Mesothelial cell of epicardium (in vitro differentiated cells): ENCODE results near the gene CNTROB. TPM values are rescaled to one million over a fixed set of nuclear protein-coding genes. Genes with fewer than 3 reads are reported as not detected.

Experiments used
- DNase-seq, 2 experiments: peaks; one replicate each; pipeline ENCODE4 v3.0.0; 2021; ENCODE audit warnings: low spot score in 2 of 2; ENCODE audit not compliant: unreplicated experiment in 2 of 2
- H3K27ac Mint-ChIP-seq: 2 replicates; pipeline ENCODE4 v1.8.0; 2021; ENCODE audit warnings: mixed read lengths
- H3K27me3 Mint-ChIP-seq: 2 replicates; pipeline ENCODE4 v1.8.0; 2021; ENCODE audit warnings: low read depth, mixed read lengths
- H3K36me3 Mint-ChIP-seq: 2 replicates; pipeline ENCODE4 v1.8.0; 2021; ENCODE audit warnings: mixed read lengths
- H3K4me1 Mint-ChIP-seq: 2 replicates; pipeline ENCODE4 v1.8.0; 2021; ENCODE audit warnings: mixed read lengths
- H3K4me3 Mint-ChIP-seq: 2 replicates; pipeline ENCODE4 v1.8.0; 2021; ENCODE audit warnings: mild to moderate bottlenecking, moderate library complexity, mixed read lengths
- H3K9me3 Mint-ChIP-seq: 2 replicates; pipeline ENCODE4 v1.8.0; 2021; ENCODE audit warnings: mixed read lengths
- total RNA-seq: library from RNA; stranded (reverse); gene quantifications from 3 replicates; pipeline ENCODE4 v1.2.1, GENCODE V29; 2021
- TF ChIP-seq, protein P1 (sequence below): fragments of 200-600 bp; sonication (generic); IDR thresholded peaks from one replicate; pipeline ENCODE4 v1.5.0; 2021; ENCODE audit warnings: antibody characterized with exemption; ENCODE audit not compliant: unreplicated experiment

The CNTROB gene, protein sequence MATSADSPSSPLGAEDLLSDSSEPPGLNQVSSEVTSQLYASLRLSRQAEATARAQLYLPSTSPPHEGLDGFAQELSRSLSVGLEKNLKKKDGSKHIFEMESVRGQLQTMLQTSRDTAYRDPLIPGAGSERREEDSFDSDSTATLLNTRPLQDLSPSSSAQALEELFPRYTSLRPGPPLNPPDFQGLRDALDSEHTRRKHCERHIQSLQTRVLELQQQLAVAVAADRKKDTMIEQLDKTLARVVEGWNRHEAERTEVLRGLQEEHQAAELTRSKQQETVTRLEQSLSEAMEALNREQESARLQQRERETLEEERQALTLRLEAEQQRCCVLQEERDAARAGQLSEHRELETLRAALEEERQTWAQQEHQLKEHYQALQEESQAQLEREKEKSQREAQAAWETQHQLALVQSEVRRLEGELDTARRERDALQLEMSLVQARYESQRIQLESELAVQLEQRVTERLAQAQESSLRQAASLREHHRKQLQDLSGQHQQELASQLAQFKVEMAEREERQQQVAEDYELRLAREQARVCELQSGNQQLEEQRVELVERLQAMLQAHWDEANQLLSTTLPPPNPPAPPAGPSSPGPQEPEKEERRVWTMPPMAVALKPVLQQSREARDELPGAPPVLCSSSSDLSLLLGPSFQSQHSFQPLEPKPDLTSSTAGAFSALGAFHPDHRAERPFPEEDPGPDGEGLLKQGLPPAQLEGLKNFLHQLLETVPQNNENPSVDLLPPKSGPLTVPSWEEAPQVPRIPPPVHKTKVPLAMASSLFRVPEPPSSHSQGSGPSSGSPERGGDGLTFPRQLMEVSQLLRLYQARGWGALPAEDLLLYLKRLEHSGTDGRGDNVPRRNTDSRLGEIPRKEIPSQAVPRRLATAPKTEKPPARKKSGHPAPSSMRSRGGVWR
- 49.4 to 51.5 TPM (median 50.0 TPM) in 3 replicates for total RNA-seq

DNA sequence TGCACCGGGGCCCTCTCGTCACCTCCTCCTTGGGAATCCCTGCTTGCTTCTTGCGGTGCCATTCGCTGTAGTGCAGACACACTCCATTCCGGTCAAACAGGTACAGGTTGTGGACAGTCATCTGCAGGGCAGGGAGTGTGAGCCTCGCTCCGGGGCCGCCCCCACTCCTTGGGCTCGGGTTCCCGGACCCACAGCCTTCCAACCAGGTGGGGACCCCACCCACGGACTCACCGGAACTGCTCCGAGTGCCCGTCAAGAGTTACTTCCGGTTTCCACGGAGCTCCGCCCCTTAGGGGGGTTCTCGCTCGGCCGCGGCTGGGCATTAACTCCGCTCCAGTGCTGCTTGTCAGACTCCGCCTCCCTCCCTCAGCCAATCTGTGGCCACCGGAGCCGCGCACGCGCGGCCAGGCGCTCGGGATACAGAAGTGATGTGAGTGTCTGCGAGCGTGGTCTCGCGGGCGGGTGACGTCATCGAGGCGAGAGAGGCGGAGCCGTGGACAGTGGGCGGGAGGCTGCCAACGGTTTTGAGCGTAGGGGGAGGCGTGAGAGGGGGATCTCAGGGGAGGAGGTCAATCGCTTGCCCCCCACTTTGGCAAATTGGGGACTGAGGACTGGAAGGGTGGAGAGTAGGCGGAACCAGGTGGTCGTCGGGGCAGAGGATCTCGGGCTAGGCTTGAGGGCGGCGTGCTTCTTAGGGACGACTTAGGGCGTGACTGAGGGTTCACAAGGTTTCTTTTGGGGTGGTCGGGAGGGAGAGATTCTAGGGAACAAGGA is at the start of gene CNTROB, which contains the start of gene TRAPPC1:
Gene CNTROB, plus strand, starts transcription at position 498 of the 774 bp plus-strand sequence. CDS start 874 bp downstream, outside the sequence.
Gene TRAPPC1, minus strand, starts transcription at position 238 of the 774 bp plus-strand sequence. Its CDS starts 117 bp downstream, at position 121.
- TF ChIP-seq, protein P1, sequence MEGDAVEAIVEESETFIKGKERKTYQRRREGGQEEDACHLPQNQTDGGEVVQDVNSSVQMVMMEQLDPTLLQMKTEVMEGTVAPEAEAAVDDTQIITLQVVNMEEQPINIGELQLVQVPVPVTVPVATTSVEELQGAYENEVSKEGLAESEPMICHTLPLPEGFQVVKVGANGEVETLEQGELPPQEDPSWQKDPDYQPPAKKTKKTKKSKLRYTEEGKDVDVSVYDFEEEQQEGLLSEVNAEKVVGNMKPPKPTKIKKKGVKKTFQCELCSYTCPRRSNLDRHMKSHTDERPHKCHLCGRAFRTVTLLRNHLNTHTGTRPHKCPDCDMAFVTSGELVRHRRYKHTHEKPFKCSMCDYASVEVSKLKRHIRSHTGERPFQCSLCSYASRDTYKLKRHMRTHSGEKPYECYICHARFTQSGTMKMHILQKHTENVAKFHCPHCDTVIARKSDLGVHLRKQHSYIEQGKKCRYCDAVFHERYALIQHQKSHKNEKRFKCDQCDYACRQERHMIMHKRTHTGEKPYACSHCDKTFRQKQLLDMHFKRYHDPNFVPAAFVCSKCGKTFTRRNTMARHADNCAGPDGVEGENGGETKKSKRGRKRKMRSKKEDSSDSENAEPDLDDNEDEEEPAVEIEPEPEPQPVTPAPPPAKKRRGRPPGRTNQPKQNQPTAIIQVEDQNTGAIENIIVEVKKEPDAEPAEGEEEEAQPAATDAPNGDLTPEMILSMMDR: no peak
- peak within 1 kb of the TSS; percentile 96 for H3K27ac Mint-ChIP-seq
- H3K9me3 Mint-ChIP-seq: no peaks in the 10 kb centered on the region
- H3K27me3 Mint-ChIP-seq: peaks cover 9% of the 10 kb centered on the region
- H3K36me3 Mint-ChIP-seq: peaks cover 18% of the 10 kb centered on the region
- peak; percentile 98 to 100 for DNase-seq
- peaks cover 49% of the 10 kb centered on the region for H3K4me1 Mint-ChIP-seq
- H3K4me3 Mint-ChIP-seq: peak within 1 kb of the TSS; percentile 95

DNA sequence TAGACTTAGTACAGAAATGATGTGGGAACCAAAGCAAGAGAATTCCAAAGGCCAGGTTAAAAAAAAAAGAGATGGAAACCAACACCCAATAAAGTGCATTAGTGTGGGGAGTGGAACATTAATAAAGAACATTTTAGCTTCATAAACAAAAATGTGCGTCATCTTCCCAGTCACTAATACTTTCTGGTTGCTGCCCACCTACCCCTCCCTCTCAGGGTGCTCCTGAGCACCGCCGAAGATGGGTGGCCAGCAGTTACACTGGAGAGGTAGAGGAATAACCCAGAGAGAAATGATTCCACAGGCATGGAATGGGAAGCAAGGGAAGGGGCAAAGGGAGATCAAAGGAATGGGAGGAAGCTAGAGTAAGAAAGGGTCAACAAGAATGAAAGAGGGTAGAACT is 49.4 kb upstream of the CNTROB start:
- H3K36me3 Mint-ChIP-seq: no peaks in the 10 kb centered on the region
- peaks cover 6% of the 10 kb centered on the region for H3K4me1 Mint-ChIP-seq
- no peak overlapping the region for H3K27ac Mint-ChIP-seq
- no peak for DNase-seq
- no peaks in the 10 kb centered on the region for H3K9me3 Mint-ChIP-seq
- TF ChIP-seq, protein P1: no peak
- no peak overlapping the region for H3K4me3 Mint-ChIP-seq
- no peaks in the 10 kb centered on the region for H3K27me3 Mint-ChIP-seq

DNA sequence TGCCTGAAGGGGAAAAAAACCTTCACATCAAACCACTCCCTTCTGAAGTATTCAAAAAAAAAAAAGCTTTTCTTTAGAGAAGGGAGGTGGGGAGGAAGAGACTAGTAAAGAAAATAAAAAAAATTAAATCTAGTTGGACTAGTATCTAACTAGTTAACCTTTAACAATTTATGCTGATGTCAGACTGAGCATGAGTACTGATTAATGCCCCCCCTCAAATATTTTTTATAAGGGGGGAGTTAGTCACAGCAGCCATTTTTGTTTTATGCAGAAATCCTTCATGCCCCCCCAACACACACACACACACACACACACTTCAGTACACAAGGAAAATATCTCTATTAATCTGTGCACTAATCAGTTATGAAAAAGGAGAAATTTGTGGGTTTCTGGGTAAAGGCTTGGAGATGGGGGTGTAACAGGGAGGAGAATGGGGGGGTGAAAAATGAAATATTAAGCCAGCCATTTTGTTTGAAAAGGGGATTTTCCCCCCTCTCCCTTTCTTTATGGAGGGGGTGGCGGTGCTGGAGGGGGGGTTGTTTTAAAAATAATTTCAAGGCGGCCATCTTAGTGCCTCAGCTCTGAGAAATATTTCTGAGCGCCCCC is 48.1 kb upstream of the CNTROB start:
- TF ChIP-seq, protein P1: no peak
- Mint-ChIP-seq H3K4me1 (peaks cover 6% of the 10 kb centered on the region), H3K27me3 (no peaks in the 10 kb centered on the region), H3K4me3 (no peak overlapping the region), H3K36me3 (no peaks in the 10 kb centered on the region), H3K9me3 (no peaks in the 10 kb centered on the region), H3K27ac (no peak overlapping the region)
- no peak for DNase-seq

DNA sequence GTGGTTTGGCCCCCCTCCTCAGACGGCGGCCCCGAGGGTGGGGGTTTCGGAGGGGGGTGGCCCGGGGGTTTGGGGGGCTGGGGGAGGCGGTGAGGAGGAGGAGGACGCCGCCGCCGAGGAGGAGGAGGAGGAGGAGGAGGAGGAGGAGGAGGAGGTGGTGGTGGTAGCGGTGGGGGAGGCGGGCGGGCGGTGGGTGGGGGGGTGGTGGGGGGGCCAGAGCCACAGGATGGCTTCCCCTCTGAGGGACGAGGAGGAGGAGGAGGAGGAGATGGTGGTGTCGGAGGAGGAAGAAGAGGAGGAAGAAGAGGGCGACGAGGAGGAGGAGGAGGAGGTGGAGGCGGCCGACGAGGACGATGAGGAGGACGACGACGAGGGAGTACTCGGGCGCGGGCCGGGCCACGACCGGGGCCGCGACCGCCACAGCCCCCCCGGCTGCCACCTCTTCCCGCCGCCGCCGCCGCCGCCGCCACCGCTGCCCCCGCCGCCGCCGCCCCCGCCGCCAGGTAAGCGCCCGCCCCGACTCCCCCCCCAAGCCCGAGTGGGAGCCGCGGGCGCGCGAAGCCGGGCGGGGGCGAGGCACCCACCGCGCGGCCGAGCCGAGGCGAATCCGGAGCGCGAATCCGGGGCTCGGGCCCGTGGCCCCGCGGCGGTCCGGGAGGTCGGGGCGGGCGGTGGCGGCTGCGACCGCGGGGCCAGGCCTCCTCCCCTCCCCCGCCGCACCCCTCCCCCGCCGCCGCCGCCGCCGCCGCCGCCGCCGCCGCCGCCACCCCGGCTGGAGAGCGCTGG is 47.2 kb upstream of the CNTROB start:
- peak overlapping the region; percentile 65 for H3K4me3 Mint-ChIP-seq
- no peaks in the 10 kb centered on the region for H3K27me3 Mint-ChIP-seq
- H3K9me3 Mint-ChIP-seq: no peaks in the 10 kb centered on the region
- no peak for DNase-seq
- peaks cover 6% of the 10 kb centered on the region for H3K4me1 Mint-ChIP-seq
- peak overlapping the region; percentile 74 for H3K27ac Mint-ChIP-seq
- no peaks in the 10 kb centered on the region for H3K36me3 Mint-ChIP-seq
- TF ChIP-seq, protein P1: no peak
